ENCODE results near the gene LY6G5C. TPM values are rescaled to one million over a fixed set of nuclear protein-coding genes. Genes with fewer than 3 reads are reported as not detected.

Gene LY6G5C
- total RNA-seq, 1 experiment from 2014 or later = 1.7 TPM

DNA sequence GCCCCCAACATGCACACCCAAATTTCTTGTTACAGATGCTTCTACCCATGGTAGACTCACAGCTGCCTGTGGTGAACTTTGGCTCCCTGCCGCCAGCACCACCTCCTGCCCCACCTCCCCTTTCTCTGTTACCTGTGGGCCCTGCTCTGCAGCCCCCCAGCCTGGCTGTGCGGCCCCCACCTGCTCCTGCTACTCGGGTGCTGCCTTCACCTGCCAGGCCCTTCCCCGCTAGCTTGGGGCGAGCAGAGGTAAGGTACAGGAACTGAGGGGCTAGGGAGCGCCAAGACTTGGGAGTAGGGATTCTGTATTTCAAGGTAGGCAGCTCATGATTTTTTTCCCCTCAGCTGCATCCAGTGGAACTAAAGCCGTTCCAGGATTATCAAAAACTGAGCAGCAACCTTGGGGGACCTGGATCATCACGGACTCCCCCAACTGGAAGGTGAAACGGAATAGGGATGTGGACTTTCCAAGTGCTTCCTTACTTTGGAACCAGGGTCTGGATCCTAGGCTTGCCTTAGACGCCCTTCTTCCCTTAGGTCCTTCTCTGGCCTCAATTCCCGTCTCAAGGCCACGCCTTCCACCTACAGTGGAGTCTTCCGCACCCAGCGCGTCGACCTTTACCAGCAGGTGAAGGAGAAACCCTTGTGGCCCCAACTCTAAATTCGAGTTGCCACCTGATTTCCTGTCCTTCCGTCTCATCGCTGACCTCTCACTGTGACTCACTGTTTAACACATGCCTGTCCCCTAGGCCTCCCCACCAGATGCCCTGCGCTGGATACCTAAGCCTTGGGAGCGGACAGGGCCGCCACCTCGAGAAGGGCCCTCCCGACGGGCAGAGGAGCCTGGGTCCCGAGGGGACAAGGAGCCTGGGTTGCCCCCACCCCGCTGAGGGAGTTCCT lies 43.9 kb downstream of the LY6G5C start:
- H3K27ac ChIP-seq (ENCODE audit: low read depth, low read length) = no peak overlapping the region
- H3K9ac ChIP-seq (ENCODE audit: low read length) = no peak overlapping the region
- no peaks in the 10 kb centered on the region for H3K27me3 ChIP-seq (ENCODE audit: insufficient read depth, low read length)
- no peaks in the 10 kb centered on the region for H4K20me1 ChIP-seq (ENCODE audit: insufficient read depth)
- no peak overlapping the region for H3K4me2 ChIP-seq (ENCODE audit: low read length)
- no peaks in the 10 kb centered on the region for H3K9me3 ChIP-seq (ENCODE audit: control insufficient read depth in 1 of 2, insufficient read depth in 1 of 2, low read depth in 1 of 2, low read length in 2 of 2)
- TF ChIP-seq CEBPB (IDR thresholded peaks at IDR 0.05; ENCODE audit: low read depth) (no peak), SIN3A (IDR thresholded peaks at IDR 0.05; ENCODE audit: low read depth) (no peak), SP1 (IDR thresholded peaks at IDR 0.05; ENCODE audit: low read depth) (no peak), FOSL1 (IDR thresholded peaks at IDR 0.05; ENCODE audit: low read depth) (no peak), RAD21 (IDR thresholded peaks at IDR 0.05; ENCODE audit: low read depth) (no peak)
- TF ChIP-seq, protein P1, sequence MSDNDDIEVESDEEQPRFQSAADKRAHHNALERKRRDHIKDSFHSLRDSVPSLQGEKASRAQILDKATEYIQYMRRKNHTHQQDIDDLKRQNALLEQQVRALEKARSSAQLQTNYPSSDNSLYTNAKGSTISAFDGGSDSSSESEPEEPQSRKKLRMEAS (IDR thresholded peaks at IDR 0.05) = no peak
- ChIA-PET RAD21 (ENCODE audit: low non-redundant PET in 1 of 2, low total read pairs in 2 of 2, uncharacterized antibody in 2 of 2, unreplicated experiment in 2 of 2) (no interaction called here), CTCF (no interaction called here), POLR2A (no interaction called here)
- no peaks in the 10 kb centered on the region for H3K9me2 ChIP-seq (ENCODE audit: insufficient read depth)
- BruUV-seq (replicated peaks) = TSS peak; percentile 19
- H2AFZ ChIP-seq (ENCODE audit: low read depth, low read length, poor library complexity, severe bottlenecking) = no peak overlapping the region
- intact Hi-C loops (cut with micrococcal nuclease) = no loop called here
- H3K4me3 ChIP-seq (replicated peaks in 1 of 2; ENCODE audit: low read depth in 1 of 2, low read length in 2 of 2) = no peak overlapping the region
- peaks cover 41 to 67% of the 10 kb centered on the region in 2 experiments; a peak in 3 of 4 replicates for H3K36me3 ChIP-seq (ENCODE audit: control insufficient read depth in 1 of 2, insufficient read depth in 2 of 2, low read length in 2 of 2)
- ATAC-seq (no peak), DNase-seq (ENCODE audit: low read depth, low spot score) (no peak)
- peaks cover 24% of the 10 kb centered on the region; the same call in 1 of the 2 replicates for H3K79me2 ChIP-seq (ENCODE audit: insufficient read depth, low read length)
- H3K4me1 ChIP-seq (ENCODE audit: control insufficient read depth in 1 of 2, insufficient read depth in 2 of 2, low read length in 2 of 2) = no peaks in the 10 kb centered on the region

DNA sequence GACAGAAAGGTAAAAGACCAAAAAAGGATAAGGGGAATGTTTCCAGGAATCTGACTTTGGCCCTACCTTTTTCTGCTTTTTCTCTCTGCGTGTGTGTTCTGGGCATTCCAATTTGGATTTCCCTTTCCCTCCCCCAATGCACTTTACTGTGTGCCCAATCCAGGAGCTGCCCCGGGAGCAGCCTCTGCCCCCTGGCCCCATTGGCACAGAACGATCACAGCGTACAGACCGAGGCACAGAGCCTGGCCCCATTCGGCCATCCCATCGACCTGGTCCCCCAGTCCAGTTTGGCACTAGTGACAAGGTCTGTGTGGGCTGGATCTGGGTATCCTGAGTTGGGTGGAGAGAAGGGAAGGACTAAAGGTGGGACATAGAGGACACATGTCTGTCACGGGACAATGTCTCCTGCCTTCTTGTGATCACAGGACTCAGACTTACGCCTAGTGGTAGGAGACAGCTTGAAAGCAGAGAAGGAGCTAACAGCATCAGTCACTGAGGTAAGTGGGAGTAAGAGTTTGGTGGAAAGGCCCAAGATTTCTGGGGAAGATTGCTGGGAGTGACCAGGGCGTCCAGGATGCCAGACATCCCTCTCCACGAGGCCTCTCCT lies 45.8 kb downstream of the LY6G5C start:
- RAD21 ChIA-PET (ENCODE audit: low non-redundant PET in 1 of 2, low total read pairs in 2 of 2, uncharacterized antibody in 2 of 2, unreplicated experiment in 2 of 2) = no interaction called here
- CTCF ChIA-PET = no interaction called here
- Histone ChIP-seq H3K9me3 (ENCODE audit: control insufficient read depth in 1 of 2, insufficient read depth in 1 of 2, low read depth in 1 of 2, low read length in 2 of 2) (no peaks in the 10 kb centered on the region), H3K9me2 (ENCODE audit: insufficient read depth) (no peaks in the 10 kb centered on the region), H3K4me1 (ENCODE audit: control insufficient read depth in 1 of 2, insufficient read depth in 2 of 2, low read length in 2 of 2) (no peaks in the 10 kb centered on the region), H3K79me2 (ENCODE audit: insufficient read depth, low read length) (peaks cover 42% of the 10 kb centered on the region; the same call in 1 of the 2 replicates), H3K27me3 (ENCODE audit: insufficient read depth, low read length) (no peaks in the 10 kb centered on the region), H3K9ac (ENCODE audit: low read length) (no peak overlapping the region), H3K4me2 (ENCODE audit: low read length) (no peak overlapping the region), H2AFZ (ENCODE audit: low read depth, low read length, poor library complexity, severe bottlenecking) (no peak overlapping the region), H3K4me3 (replicated peaks in 1 of 2; ENCODE audit: low read depth in 1 of 2, low read length in 2 of 2) (no peak overlapping the region), H3K36me3 (ENCODE audit: control insufficient read depth in 1 of 2, insufficient read depth in 2 of 2, low read length in 2 of 2) (peaks cover 45 to 73% of the 10 kb centered on the region in 2 experiments), H4K20me1 (ENCODE audit: insufficient read depth) (no peaks in the 10 kb centered on the region), H3K27ac (ENCODE audit: low read depth, low read length) (no peak overlapping the region)
- DNase-seq (ENCODE audit: low read depth, low spot score) = no peak
- no peak for ATAC-seq
- POLR2A ChIA-PET = no interaction called here
- BruUV-seq (replicated peaks) = no TSS peak
- intact Hi-C loops (cut with micrococcal nuclease) = no loop called here
- TF ChIP-seq YY1 (IDR thresholded peaks at IDR 0.05; ENCODE audit: extremely low read depth, insufficient replicate concordance, low read depth, low read length) (no peak), RAD21 (IDR thresholded peaks at IDR 0.05; ENCODE audit: low read depth) (no peak), TCF7L2 (IDR thresholded peaks at IDR 0.05; ENCODE audit: borderline replicate concordance, extremely low read depth, insufficient read depth, insufficient read length) (no peak), CBX3 (IDR thresholded peaks at IDR 0.05; ENCODE audit: low read depth) (no peak), SRF (IDR thresholded peaks at IDR 0.05; ENCODE audit: low read depth) (no peak)
- TF ChIP-seq, protein P2, sequence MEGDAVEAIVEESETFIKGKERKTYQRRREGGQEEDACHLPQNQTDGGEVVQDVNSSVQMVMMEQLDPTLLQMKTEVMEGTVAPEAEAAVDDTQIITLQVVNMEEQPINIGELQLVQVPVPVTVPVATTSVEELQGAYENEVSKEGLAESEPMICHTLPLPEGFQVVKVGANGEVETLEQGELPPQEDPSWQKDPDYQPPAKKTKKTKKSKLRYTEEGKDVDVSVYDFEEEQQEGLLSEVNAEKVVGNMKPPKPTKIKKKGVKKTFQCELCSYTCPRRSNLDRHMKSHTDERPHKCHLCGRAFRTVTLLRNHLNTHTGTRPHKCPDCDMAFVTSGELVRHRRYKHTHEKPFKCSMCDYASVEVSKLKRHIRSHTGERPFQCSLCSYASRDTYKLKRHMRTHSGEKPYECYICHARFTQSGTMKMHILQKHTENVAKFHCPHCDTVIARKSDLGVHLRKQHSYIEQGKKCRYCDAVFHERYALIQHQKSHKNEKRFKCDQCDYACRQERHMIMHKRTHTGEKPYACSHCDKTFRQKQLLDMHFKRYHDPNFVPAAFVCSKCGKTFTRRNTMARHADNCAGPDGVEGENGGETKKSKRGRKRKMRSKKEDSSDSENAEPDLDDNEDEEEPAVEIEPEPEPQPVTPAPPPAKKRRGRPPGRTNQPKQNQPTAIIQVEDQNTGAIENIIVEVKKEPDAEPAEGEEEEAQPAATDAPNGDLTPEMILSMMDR (IDR thresholded peaks at IDR 0.05 in 2 of 3, conservative IDR thresholded peaks at IDR 0.05 in 1 of 3; ENCODE audit: borderline replicate concordance in 1 of 3, insufficient read depth in 1 of 3, low read depth in 2 of 3, low read length in 2 of 3) = no peak
- TF ChIP-seq, protein P3, sequence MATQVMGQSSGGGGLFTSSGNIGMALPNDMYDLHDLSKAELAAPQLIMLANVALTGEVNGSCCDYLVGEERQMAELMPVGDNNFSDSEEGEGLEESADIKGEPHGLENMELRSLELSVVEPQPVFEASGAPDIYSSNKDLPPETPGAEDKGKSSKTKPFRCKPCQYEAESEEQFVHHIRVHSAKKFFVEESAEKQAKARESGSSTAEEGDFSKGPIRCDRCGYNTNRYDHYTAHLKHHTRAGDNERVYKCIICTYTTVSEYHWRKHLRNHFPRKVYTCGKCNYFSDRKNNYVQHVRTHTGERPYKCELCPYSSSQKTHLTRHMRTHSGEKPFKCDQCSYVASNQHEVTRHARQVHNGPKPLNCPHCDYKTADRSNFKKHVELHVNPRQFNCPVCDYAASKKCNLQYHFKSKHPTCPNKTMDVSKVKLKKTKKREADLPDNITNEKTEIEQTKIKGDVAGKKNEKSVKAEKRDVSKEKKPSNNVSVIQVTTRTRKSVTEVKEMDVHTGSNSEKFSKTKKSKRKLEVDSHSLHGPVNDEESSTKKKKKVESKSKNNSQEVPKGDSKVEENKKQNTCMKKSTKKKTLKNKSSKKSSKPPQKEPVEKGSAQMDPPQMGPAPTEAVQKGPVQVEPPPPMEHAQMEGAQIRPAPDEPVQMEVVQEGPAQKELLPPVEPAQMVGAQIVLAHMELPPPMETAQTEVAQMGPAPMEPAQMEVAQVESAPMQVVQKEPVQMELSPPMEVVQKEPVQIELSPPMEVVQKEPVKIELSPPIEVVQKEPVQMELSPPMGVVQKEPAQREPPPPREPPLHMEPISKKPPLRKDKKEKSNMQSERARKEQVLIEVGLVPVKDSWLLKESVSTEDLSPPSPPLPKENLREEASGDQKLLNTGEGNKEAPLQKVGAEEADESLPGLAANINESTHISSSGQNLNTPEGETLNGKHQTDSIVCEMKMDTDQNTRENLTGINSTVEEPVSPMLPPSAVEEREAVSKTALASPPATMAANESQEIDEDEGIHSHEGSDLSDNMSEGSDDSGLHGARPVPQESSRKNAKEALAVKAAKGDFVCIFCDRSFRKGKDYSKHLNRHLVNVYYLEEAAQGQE (IDR thresholded peaks at IDR 0.05; ENCODE audit: low read depth) = no peak
- TF ChIP-seq, protein P4, sequence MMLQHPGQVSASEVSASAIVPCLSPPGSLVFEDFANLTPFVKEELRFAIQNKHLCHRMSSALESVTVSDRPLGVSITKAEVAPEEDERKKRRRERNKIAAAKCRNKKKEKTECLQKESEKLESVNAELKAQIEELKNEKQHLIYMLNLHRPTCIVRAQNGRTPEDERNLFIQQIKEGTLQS (IDR thresholded peaks at IDR 0.05) = no peak
